GM19035 (cell line): Measurements from ENCODE around the gene HHIPL1.
"Not testable (repeated sequence)": the region's sequence is repeated elsewhere in the genome, so short reads cannot be mapped to it uniquely, and the experiment has no call there.

ENCODE experiments used
- ATAC-seq: cut with Tn5 transposase; IDR thresholded peaks from one replicate; pipeline ENCODE4 v1.9.1; 2021; ENCODE audit not compliant: unreplicated experiment

Gene HHIPL1

DNA sequence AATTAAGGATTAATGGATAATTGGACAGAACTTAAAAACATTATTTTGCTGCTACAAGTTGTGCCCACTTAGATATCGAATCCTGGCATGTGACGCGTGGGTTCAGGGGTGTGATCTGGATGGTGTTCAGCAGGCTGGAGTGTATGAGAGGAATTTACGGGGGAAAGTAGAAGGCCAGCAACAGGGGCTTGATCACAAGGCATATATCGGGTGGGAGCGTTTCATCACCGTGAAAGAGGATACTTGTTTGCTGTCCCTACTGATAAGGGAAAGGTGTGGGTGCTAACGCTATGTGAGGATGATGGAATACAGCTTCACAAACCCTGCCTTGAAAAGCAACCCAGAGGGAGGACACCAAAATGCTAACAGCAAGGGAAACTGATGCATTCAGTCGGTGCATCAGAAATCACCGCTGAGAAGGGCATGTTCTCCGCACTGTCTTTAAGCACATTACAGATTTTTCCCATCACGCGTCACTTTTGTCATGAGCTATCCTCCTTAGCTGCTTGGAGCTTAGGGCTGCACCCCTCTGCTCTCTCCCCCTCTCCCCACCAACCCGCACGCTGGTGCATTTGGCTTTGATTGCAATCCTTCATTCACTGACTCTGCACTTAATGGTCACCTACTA, 13.4 kb downstream of the HHIPL1 start:
- no peak for ATAC-seq

DNA sequence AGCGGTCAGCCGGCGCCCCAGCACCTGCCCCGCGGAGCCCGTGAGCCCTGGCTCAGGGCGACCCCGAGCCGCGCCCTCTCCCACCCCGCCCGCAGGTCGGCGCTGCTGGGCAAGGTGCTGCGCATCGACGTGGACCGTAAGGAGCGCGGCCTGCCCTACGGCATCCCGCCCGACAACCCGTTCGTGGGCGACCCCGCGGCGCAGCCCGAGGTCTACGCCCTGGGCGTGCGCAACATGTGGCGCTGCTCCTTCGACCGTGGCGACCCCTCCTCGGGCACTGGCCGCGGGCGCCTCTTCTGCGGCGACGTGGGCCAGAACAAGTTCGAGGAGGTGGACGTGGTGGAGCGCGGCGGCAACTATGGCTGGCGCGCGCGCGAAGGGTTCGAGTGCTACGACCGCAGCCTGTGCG, 14.4 kb downstream of the HHIPL1 start:
- no peak for ATAC-seq

DNA sequence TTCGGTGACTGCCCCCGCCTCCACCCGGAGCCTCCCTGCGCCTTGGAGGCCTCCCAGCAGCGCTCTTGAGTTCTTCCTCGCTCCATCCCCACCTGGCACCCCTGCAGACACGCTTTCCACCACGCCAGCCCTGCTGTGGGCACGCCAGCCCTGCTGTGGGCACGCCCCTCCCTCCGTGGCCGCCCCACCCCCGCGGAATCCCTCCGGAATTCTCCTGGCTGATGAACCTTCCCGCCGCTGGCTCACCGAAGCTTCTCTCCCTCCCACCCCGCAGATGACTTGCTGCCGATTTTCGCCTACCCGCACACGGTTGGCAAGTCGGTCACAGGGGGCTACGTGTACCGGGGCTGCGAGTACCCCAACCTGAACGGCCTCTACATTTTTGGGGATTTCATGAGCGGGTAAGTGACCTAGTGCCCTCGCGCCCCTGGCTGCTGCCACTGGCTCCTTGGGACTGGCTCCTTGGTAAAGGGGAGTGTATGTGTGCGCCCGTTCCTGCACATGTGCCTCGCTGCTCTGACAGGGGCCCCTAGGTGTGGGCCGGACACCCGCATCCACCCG, 15.2 kb downstream of the HHIPL1 start:
- ATAC-seq, result no peak

- no peak for ATAC-seq
These were observed 15.9 kb downstream of the HHIPL1 start for GRCh38 chr14:99660794-99661193.

GRCh38 chr14:99661206-99661605, 16.3 kb downstream of the HHIPL1 start:
- ATAC-seq, result not testable (repeated sequence)

DNA sequence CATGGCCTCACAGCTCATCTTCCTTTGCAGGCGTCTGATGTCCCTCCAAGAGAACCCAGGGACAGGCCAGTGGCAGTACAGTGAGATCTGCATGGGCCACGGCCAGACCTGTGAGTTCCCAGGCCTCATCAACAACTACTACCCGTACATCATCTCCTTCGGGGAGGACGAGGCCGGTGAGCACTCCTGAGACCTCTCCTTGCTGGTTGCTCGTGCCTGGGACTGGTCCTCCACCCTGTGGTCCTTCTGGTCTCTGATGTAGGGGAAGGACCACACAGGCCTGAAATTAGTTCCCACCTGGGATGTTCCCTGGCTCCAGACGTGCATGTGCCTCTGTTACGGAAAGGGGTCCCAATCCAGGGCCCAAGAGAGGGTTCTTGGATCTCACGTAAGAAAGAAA, 17.9 kb downstream of the HHIPL1 start:
- no peak for ATAC-seq

DNA sequence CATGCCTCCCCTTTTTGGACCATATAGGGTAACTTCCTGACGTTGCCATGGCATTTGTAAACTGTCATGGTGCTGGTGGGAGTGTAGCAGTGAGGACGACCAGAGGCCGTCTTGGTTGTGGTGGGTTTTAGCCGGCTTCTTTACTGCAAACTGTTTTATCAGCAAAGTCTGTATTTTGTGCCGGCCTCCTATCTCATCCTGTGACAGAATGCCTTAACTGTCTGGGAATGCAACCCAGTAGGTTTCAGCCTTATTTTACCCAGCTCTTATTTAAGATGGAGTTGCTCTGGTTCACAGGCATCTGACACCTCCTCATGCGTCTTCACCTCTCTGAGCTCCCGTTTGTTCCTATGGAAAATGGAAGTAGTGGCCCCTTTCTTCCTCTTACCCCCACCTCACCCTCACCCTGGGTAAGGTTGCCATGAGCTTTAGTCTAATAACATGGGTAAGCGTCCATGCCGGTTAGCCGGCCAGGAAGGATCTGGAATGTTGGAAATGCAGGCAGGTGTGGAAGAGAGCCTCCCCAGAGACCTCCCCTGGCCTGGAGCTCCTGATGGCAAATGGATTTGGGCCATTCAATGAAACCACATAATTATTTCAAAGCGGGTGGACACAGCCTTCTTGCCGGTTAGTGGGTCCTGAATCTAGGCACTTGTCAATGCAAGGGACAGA, 18.6 kb downstream of the HHIPL1 start:
- ATAC-seq, result no peak

DNA sequence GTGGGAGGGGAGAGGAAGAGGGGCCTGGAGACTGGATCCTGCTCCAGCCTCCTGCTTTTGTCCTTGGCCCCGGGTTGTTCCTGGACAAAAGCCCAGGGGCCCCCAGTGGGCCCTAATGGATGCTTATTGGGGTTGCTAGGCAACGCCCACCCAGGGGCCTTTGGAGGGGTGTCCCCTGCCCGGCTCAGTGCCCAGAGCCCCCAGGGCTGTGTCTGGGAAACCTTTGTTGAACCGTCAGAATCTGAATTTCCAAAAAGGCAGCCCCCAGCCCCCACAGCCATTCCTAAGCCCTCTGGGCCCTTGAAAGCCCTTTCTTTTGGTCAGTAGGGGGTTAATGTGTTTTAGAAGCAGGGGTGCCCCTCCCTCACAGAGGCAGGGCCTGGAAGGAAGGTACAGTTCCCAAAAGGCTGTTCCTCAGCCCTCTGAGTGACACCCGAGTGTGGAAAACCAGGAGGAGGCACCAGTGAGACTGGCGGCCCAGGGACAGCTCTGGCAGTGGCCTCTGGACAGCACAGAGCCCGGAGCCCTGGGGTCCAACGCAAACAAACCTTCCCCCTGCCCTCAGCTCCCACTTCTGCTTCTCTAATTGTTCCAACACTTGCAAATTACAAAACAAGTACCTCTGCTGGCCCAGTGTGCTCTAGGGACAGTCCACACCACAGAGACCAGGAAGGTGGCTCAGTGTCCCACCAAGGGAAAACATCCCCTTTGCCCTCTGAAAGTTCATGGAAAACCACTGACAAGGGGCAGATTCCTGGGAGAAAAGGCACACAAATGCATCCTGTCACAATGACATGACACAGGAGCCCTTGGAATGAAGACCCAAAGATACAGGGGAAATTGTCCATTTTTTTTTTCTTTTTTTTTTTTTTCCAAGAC, 19.4 kb downstream of the HHIPL1 start:
- no peak for ATAC-seq

GRCh38 chr14:99664937-99665273, 20.0 kb downstream of the HHIPL1 start:
- no peak for ATAC-seq

DNA sequence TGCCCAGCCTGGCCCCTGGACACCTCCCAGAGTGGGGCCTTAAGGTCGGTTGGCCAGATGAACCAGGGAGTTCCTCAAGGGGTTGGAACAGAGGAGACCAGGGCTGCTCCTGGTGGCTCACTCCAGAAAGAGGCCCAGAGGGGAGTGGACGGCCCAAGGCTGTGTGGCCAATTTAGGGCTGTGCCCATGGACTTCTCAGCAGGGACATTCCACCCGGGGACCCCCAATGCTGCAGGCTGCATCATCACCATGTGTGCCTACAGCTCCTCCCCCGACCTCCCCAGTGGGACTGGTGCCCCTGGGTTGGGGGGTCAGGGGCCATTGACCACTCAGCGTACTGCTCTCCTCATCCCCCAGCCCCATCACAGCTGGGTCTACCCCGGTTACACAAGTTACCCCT, 21.6 kb downstream of the HHIPL1 start:
- ATAC-seq, result no peak

GRCh38 chr14:99667045-99667444, 22.1 kb downstream of the HHIPL1 start:
- no peak for ATAC-seq

DNA sequence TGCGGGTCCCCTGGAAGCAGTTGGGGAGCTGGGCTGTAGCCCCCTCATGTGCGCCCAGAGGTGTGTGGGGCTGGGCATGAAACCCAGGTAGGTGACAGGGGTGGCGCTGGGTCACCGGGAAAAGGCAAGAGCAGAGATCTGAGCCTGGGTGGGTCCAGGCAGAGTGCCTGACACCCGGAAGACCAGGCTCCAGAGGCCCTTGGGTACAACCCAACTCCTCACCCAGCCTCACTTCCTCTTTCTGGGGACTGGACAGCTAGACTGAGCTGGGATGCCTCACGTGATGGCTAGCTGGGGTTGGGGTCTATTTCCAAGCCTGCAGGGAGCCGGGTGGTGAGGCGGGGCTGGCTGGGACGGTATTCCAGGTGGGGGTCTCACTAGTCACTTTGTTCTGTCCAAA, 22.9 kb downstream of the HHIPL1 start:
- ATAC-seq, result no peak

GRCh38 chr14:99668307-99669295, 23.7 kb downstream of the HHIPL1 start:
- no peak for ATAC-seq

GRCh38 chr14:99670361-99671234, 25.7 kb downstream of the HHIPL1 start:
- ATAC-seq, result no peak

- no peak for ATAC-seq
These were observed 26.6 kb downstream of the HHIPL1 start for GRCh38 chr14:99671235-99672224.

- ATAC-seq, result no peak
These were observed 27.8 kb downstream of the HHIPL1 start for GRCh38 chr14:99672506-99673304.

- no peak for ATAC-seq
These were observed 28.6 kb downstream of the HHIPL1 start for GRCh38 chr14:99673305-99674063.
